K562 (cell line): ENCODE measurements around the gene ENDOV.

Experiments used
- CBX2 ChIP-seq: fragments of 200-600 bp; sonication (generic); IDR thresholded peaks from one replicate; pipeline ENCODE4 v1.6.1; 2012; ENCODE audit warnings: mild to moderate bottlenecking, low read length, inconsistent platforms; ENCODE audit not compliant: insufficient read depth, poor library complexity, severe bottlenecking
- CTCF ChIP-seq, 3 experiments: IDR thresholded peaks in 2 of 3; conservative IDR thresholded peaks in 1 of 3; 2 replicates each; pipeline ENCODE4 v1.5.1; 2011 to 2012; ENCODE audit warnings: low read length in 3 of 3, mild to moderate bottlenecking in 3 of 3, control low read depth in 2 of 3, improper control_type of control experiment in 1 of 3, inconsistent platforms in 1 of 3, low read depth in 1 of 3, mixed read lengths in 1 of 3, moderate library complexity in 1 of 3; ENCODE audit not compliant: insufficient read depth in 2 of 3
- FOSL1 ChIP-seq: fragments of 200-800 bp; sonication (Bioruptor generic); conservative IDR thresholded peaks from 2 replicates; pipeline ENCODE4 v1.6.1; 2016; ENCODE audit warnings: missing genetic modification characterization, missing compliant biosample characterization
- GABPB2 ChIP-seq: fragments of 250-450 bp; sonication (Bioruptor Pico); conservative IDR thresholded peaks from 2 replicates; pipeline ENCODE4 v1.5.1; 2021; ENCODE audit warnings: mild to moderate bottlenecking
- HIVEP1 ChIP-seq: fragments of 250-450 bp; sonication (Bioruptor Pico); IDR thresholded peaks from 2 replicates; pipeline ENCODE4 v1.4.0; 2020; ENCODE audit warnings: mild to moderate bottlenecking
- LEF1 ChIP-seq: fragments of 450-650 bp; IDR thresholded peaks from 2 replicates; pipeline ENCODE4 v1.6.1; 2016; ENCODE audit warnings: mild to moderate bottlenecking
- POLR2AphosphoS5 ChIP-seq: IDR thresholded peaks from 2 replicates; pipeline ENCODE4 v1.6.1; 2011; ENCODE audit warnings: mild to moderate bottlenecking, low read depth, low read length, moderate library complexity; ENCODE audit not compliant: control insufficient read depth, insufficient read depth
- SNRNP70 ChIP-seq: fragments of 200-400 bp; formaldehyde crosslinking; optimal IDR thresholded peaks from 2 replicates; pipeline ENCODE3; 2017; ENCODE audit warnings: low read depth, low read length
- SP1 ChIP-seq: sonication (generic); formaldehyde crosslinking; IDR thresholded peaks from 2 replicates; pipeline ENCODE4 v1.8.1; 2022; ENCODE audit warnings: mild to moderate bottlenecking, missing genetic modification reagents
- SPI1 ChIP-seq: IDR thresholded peaks from 2 replicates; pipeline ENCODE4 v1.6.1; 2011; ENCODE audit warnings: low read depth, low read length, control low read depth, borderline replicate concordance
- TCF7 ChIP-seq: sonication (generic); IDR thresholded peaks from 2 replicates; pipeline ENCODE4 v1.6.1; 2016; ENCODE audit warnings: antibody characterized with exemption, borderline replicate concordance
- YY1 ChIP-seq, 3 experiments: IDR thresholded peaks; 2 replicates each; pipeline ENCODE4 v1.6.1; 2011; ENCODE audit warnings: low read length in 2 of 3, mild to moderate bottlenecking in 2 of 3, moderate library complexity in 2 of 3, borderline replicate concordance in 1 of 3, control low read depth in 1 of 3, low read depth in 1 of 3; ENCODE audit not compliant: insufficient read depth in 3 of 3, insufficient replicate concordance in 2 of 3, control insufficient read depth in 1 of 3, insufficient read length in 1 of 3; ENCODE audit errors: extremely low read depth in 1 of 3
- ZNF175 ChIP-seq: fragments of 200-800 bp; sonication (Bioruptor generic); IDR thresholded peaks from 2 replicates; pipeline ENCODE4 v1.6.1; 2016; ENCODE audit warnings: low read depth, mild to moderate bottlenecking, missing genetic modification characterization, missing compliant biosample characterization
- ZNF311 ChIP-seq: fragments of 250-450 bp; sonication (Bioruptor Pico); IDR thresholded peaks from 2 replicates; pipeline ENCODE4 v1.4.0; 2020; ENCODE audit warnings: mild to moderate bottlenecking, moderate library complexity

- TF ChIP-seq ZNF175 (no peak), LEF1 (no peak), ZNF311 (CRISPR knock-in tag) (no peak), HIVEP1 (no peak), SNRNP70 (no peak), TCF7 (no peak), CTCF (IDR thresholded peaks at IDR 0.05 in 2 of 3, conservative IDR thresholded peaks at IDR 0.05 in 1 of 3; ENCODE audit: insufficient read depth in 2 of 3, low read depth in 1 of 3, low read length in 3 of 3) (no peak), SP1 (CRISPR knock-in tag) (no peak), YY1 (IDR thresholded peaks at IDR 0.05; ENCODE audit: borderline replicate concordance in 1 of 3, control insufficient read depth in 1 of 3, extremely low read depth in 1 of 3, insufficient read depth in 3 of 3, insufficient read length in 1 of 3, insufficient replicate concordance in 2 of 3, low read depth in 1 of 3, low read length in 2 of 3) (no peak), POLR2AphosphoS5 (no peak), SPI1 (no peak), FOSL1 (tag) (no peak), GABPB2 (CRISPR knock-in tag) (no peak), CBX2 (no peak)
Observed at GRCh38 chr17:80445007-80445725, 30.2 kb downstream of the ENDOV start.
